GM15510 (cell line): ENCODE data around the gene TOLLIP.

Experiments used
- POLR2A ChIP-seq: IDR thresholded peaks from 3 replicates; pipeline ENCODE4 v1.6.1; 2011; ENCODE audit warnings: borderline replicate concordance; ENCODE audit not compliant: insufficient read length; ENCODE audit errors: extremely low read depth

Gene TOLLIP

DNA sequence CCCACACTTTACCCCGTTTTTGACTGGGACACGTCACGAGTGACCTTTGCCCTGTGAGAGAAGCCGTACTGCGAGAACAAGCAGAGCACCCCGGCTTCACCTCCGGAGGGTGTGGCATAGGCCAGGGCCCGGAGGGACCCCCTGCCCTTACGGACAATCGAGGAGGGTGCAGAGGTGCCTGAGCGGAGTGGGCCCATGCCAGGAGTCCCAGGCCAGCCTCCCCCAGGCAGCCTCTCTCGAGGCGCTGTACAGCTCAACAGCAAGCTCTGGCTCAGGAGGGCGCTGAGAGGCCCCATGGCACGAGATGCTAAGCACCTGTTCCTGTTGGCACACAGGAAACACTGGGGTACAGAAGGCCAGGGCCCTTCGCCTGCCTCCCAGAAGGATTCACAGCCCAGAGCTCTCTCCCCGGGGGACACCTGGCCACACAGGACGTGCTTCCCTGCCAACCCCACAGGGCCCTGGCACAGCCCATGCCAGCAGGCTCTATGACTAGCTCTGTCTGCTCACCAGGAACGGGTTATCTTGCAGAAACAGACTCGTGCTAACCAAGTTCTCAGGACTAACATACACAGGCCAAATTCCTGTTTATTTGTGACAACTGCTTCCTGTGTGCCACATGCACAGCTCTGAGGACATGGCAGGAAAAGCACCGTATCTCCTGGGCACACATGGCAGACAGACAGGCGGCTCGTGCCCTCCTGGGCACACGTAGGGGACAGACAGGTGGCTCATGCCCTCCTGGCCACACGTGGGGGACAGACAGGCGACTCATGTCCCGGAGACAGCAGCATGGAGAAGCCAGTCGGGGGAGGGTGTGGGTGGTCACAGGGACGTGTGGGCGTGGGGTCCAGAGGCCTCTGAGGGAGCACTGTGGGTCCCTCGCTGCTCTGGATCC, 11.6 kb downstream of the TOLLIP start:
- TF ChIP-seq POLR2A = no peak

DNA sequence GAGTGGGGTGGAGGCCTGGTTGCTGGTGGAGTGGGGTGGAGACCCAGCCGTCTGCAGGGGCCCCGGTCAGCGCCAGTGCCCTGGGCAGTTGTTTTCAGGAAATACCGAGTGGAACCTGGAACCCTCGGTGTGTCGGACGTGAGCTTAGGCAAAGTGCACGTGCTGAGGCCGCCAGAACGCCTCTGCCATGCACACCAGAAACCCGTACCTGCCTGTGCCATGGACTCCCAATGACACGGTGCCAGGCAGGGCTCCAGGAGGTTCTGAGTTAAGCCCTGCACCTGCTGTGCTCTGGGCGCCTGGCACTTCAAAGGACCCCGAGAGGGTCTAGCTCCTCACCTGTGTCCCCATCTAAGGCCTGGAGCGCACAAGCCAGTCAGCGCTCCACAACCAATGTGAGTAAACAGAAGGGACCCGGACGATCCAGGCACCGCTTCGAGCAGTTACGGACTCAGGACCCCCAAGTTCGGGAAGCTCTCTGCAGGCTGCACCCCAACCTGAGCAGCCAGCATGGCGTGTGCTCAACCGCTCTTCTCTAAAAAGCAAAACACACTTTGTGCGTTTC, 12.3 kb downstream of the TOLLIP start:
- no peak for TF ChIP-seq POLR2A

DNA sequence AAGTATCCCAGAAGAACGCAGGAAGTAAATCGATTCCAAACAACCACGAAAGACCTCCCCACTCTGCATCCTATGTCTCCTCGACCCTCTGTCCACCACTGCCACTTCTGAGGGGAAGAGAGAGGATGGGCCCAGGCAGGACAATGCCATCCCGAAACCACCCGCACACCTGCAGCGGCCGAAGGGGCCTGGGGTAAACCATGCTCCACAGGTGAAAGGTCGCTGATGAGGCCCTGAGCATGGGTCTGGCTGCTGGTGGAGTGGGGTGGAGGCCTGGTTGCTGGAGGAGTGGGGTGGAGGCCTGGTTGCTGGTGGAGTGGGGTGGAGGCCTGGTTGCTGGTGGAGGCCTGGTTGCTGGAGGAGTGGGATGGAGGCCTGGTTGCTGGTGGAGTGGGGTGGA, 13.1 kb downstream of the TOLLIP start:
- no peak for TF ChIP-seq POLR2A

DNA sequence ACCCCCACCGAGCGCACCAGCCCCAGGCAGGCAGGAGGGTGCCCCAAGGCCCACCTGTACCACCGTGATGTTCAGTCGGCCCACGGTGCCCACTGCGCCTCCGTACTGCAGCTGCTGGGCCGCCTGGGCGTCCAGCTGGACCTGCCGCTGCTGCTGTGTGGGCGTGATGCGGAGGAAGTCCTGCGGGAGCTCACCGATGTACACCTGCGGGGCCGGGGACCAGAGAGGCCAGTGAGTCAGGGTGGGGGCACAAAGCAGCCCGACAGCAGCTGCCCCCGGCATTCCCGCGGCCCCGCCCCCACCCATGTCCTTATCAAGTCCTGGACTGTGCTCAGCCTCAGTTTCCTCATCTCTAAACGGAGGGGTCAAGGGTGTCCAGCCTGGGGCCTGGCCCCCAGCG, 13.8 kb downstream of the TOLLIP start:
- TF ChIP-seq POLR2A = no peak

DNA sequence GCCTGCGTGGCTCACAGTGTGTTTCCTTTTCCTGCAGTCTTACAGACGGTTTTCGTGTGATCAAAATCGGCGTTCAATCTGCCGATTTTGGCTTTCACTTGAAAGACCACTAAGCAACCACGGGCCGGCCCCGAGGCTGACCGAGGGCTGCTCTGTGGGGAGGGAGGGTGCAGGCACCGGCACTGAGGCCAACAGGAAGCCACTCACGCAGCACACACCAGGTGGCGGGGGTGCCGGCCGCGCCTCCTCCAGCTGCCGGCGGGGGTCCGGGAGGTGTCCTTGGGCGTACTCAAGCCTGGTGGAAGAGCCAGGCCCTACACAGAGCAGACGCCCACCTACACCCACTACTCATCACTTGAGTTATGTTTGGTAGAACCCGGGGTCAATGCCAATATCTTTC, 14.3 kb downstream of the TOLLIP start:
- no peak for TF ChIP-seq POLR2A

DNA sequence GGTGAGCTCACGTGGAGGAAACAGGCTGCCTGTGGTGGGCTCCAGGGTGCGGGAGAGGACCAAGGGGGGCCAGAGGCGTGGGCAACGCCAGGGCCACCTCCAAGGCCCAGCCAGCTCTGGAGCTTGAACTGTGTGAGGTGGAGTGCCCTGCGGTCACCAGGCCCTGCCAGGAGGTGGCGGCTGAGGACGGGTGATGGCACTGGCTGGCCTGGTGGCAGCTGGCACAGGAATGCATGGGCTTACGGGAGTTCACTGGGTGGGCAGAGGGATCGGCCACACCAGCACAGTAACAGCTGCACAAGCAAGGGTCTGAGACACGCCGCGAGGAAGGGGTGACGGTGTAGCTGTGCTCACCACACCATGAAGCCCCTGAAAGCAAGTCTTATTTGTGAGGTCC, 15.8 kb downstream of the TOLLIP start:
- no peak for TF ChIP-seq POLR2A

DNA sequence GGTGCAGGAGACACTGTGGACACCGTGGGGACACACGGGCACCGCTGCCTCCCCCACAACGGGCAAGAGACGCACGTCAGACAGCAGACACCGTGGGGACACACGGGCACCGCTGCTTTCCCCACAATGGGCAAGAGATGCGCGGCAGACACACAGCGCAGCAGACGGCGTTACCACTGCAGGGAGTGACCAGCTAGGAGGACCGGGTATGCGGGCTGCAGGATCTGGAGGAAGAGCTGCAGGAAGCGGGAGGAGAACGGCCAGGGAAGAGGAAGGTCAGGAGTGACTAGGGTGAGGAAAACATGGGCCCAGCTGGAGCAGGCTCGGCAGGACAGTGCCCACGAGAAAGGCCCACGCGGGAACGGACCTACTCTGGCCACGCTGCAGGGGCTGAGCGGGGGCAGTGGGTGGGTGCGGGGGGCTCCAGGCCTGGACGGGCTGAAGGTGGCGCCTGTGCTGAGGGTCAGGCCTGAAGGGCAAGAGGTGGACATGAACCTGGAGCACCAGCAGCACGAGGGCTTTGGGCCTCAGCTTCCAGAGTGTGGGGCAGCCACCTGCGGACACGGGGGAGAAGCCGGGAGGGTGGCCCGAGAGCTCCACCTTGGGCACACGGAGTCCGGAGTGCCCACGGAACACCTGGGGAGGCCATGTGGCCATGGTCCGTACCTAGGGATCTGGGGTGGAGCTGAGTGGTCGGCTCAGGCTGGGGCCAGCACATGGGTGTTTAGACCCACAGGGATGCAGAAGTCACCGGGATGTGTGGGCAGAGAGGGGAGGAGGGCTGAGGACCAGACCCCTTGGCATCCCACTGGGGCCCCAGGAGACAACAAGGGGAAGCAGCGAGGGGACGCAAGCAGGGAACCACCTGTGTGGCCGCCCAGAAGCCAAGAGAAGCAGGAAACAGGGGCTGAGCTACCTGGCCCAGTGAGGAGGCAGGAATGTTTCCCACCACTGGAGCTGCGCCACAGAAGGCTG, 16.5 kb downstream of the TOLLIP start:
- no peak for TF ChIP-seq POLR2A

DNA sequence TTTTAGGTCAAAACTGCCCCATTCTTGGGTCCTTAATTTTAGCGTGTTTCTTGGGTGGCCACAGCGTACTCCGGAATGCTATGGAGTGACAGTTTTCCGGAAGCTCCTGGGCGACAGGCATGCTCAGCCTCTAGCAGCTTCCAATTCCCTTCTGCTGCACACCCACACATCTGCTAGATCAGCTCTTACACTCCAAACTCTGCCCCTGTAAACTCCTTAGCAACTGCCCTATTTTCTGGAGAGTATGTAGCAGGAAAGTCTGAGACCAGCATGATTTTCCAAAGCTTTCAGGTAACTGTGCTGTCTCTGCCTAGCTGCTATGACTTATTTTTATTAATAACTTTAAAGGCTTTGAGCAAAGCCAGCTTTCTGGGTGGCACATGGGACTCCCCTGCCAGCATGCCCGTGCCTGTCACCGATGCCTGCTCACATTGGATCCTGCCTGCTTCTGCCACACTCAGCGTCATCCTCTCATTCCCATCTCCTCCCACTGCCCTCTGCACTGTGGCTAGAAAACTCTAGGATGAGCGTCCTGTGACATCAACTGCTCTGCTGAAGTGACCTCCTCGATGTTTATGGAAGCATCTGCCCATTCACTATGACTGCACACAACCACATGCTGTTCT, 17.3 kb downstream of the TOLLIP start:
- no peak for TF ChIP-seq POLR2A

DNA sequence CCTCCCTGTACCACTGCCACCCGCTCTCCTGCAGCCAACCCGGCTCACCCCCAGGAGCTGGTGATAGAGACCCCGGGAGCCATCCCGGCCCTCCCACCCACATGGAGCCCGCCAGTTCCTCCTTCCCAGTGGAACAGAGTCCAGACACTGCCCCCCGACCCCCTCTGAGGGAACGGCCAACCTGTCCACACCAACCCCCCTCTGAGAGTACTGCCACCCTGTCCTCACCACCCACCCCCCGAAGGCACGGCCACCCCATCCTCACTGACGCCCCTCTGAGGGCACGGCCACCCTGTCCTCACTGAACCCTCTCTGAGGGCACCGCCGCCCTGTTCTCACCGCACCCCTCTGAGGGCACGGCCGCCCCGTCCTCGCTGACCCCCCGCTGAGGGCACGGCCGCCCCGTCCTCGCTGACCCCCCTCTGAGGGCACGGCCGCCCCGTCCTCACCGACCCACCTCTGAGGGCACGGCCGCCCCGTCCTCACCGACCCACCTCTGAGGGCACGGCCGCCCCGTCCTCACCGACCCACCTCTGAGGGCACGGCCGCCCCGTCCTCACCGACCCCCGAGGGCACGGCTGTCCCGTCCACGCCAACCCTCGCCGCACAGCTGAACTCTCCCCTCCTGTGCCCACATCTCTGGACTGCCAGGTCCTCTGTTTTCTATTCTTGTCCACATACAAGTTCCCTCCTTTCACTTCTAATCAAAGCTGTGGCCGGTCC, 18.0 kb downstream of the TOLLIP start:
- TF ChIP-seq POLR2A = no peak

DNA sequence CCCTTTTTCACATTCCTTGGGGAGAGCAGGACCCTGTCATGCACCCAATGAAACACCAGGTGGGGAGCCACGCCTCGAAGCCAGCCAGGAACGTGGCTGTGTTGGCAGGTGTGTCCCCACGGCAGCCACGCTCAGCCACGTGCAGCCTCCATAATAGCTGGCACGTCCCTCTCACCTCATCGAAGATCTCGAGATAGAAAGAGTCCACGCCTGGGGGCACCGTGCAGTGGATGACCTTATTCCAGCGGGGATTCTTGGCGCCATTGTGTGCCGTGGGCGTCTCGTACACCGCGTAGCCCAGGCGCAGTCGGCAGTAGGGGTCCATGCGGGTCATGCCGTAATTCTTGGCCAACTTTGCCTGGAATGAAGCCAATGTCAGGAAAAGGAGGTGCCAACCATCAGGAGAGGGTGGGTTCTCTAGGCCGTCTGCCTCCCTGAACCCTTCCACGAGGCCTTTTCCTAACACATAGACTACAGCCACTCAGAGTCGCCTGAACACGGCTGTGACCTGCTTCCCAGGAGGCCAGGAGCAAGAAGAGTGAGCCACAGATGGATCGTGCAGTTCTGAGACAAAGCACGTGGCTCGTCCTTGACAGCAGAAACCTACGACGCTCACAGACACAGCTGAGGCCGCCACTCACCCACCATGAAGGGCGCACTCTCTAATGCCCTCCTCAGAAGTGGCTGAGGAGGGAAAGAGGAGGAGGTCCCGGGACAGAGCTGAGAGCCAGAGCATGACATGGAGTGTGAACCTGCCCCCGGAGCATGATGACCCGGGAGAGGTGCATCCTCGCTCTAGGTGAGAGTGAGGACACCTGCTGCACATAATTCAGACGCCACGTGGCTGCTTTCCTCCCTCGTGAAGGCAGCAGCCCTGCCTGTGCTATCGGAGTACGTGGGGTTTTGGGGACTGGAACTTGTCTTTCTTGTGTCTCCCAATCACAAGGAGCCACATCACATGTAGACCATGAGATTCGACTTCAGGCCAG, 19.1 kb downstream of the TOLLIP start:
- TF ChIP-seq POLR2A = no peak

DNA sequence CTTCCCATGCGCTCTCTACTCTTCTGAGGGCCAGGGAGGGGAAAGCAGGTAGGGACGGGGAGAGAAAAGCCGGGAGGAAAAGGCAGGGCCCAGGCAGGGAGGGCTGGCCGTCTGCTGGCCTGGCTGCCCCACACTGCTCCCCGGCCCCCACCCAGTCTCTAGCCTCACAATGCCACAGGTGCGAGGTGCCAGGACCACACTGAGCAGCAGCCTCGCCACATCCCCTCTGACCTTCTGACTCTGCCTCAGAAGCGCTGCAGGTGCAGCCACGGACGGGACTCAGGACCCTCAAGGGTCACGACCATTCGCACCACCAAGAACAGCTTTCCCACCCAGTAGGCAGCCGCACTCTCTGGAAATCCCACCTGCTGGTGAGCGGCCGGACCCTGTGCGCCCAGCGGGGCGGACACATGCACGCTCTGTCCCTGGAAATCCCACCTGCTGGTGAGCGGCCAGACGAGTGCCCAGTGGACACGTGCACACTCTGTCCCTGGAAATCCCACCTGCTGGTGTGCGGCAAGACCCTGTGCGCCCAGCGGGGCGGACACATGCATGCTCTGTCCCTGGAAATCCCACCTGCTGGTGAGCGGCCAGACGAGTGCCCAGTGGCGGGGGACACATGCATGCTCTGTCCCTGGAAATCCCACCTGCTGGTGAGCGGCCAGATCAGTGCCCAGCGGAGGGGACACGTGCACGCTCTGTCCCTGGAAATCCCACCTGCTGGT, 20.1 kb downstream of the TOLLIP start:
- no peak for TF ChIP-seq POLR2A

DNA sequence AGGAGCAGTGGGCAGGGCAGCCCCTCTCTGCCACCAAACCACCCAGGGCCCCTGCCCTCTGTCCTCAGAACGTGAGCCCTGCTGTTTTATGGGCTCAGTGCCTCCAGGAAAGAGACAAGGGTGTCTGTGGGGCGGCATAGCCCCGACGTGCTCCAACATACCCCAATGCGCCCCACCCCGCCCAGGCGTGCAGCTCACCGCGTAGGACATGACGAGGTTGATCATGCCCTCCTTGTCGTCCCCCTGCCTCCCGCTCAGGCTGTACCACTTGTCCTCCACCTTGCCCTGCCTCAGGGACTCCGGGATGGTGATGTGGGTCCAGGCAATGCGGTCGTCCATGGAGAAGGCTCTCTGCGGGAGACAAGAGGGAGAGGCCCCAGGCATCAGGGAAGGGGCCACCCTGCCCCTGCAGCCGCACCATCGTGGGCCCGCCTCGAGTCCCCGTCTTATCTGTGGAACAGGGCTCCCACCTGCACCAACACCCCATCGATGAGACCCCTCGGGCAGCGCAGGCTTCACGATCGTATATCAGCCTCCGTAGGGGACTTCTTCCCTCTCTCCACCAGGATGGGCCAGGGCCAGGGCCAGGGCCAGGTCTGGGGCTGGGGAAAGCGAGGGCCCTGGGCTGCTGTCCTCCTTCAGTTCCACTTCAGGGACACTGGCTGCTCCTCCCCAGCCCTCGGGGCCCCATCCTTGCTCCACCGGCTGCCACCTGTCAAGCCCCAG, 20.8 kb downstream of the TOLLIP start:
- no peak for TF ChIP-seq POLR2A
